Type B pancreatic cell (in vitro differentiated cells): ENCODE measurements around the gene BCL2L15. TPM values are rescaled to one million over a fixed set of nuclear protein-coding genes. Genes with fewer than 3 reads are reported as not detected.

Experiments used
- DNase-seq: peaks from one replicate; pipeline ENCODE4 v3.0.0; 2021; ENCODE audit warnings: mixed read lengths; ENCODE audit not compliant: unreplicated experiment; ENCODE audit errors: extremely low spot score
- H3K27ac Mint-ChIP-seq: 2 replicates; pipeline ENCODE4 v1.8.0; 2021; ENCODE audit warnings: mild to moderate bottlenecking, mixed read lengths
- H3K27me3 Mint-ChIP-seq: 2 replicates; pipeline ENCODE4 v1.8.0; 2021; ENCODE audit warnings: mixed read lengths
- H3K36me3 Mint-ChIP-seq: 2 replicates; pipeline ENCODE4 v1.8.0; 2021; ENCODE audit warnings: mixed read lengths
- H3K4me1 Mint-ChIP-seq: one replicate; pipeline ENCODE4 v1.8.0; 2021; ENCODE audit warnings: mixed read lengths; ENCODE audit not compliant: unreplicated experiment
- H3K4me3 Mint-ChIP-seq: 2 replicates; pipeline ENCODE4 v1.8.0; 2021; ENCODE audit warnings: mild to moderate bottlenecking, mixed read lengths
- H3K9me3 Mint-ChIP-seq: 2 replicates; pipeline ENCODE4 v1.8.0; 2021; ENCODE audit warnings: mixed read lengths
- CTCF ChIP-seq: fragments of 200-600 bp; sonication (generic); conservative IDR thresholded peaks from 2 replicates; pipeline ENCODE4 v1.5.0; 2021; ENCODE audit warnings: antibody characterized with exemption, mild to moderate bottlenecking
- total RNA-seq: library from RNA; stranded (reverse); gene quantifications from 2 replicates; pipeline ENCODE4 v1.2.1, GENCODE V29; 2021; ENCODE audit warnings: low replicate concordance

The BCL2L15 gene
- total RNA-seq, 1 donor from 2014 or later, result 1.2 TPM

GRCh38 chr1:113875714-113876113 lies 11.7 kb downstream of the BCL2L15 start:
- Mint-ChIP-seq H3K4me1 (no peaks in the 10 kb centered on the region), H3K4me3 (no peak overlapping the region), H3K27ac (no peak overlapping the region), H3K9me3 (no peaks in the 10 kb centered on the region), H3K36me3 (no peaks in the 10 kb centered on the region), H3K27me3 (no peaks in the 10 kb centered on the region)
- TF ChIP-seq CTCF, result no peak
- DNase-seq, result no peak

GRCh38 chr1:113874012-113874879 lies 13.1 kb downstream of the BCL2L15 start:
- H3K4me1 Mint-ChIP-seq, result no peaks in the 10 kb centered on the region
- no peaks in the 10 kb centered on the region for H3K36me3 Mint-ChIP-seq
- no peak overlapping the region for H3K27ac Mint-ChIP-seq
- H3K4me3 Mint-ChIP-seq, result no peak overlapping the region
- TF ChIP-seq CTCF, result peak; percentile 20
- H3K27me3 Mint-ChIP-seq, result no peaks in the 10 kb centered on the region
- no peak for DNase-seq
- H3K9me3 Mint-ChIP-seq, result no peaks in the 10 kb centered on the region

- no peak for DNase-seq
- H3K27me3 Mint-ChIP-seq, result no peaks in the 10 kb centered on the region
- no peak overlapping the region for H3K4me3 Mint-ChIP-seq
- no peaks in the 10 kb centered on the region for H3K36me3 Mint-ChIP-seq
- H3K4me1 Mint-ChIP-seq, result no peaks in the 10 kb centered on the region
- TF ChIP-seq CTCF, result no peak
- no peaks in the 10 kb centered on the region for H3K9me3 Mint-ChIP-seq
- no peak overlapping the region for H3K27ac Mint-ChIP-seq
These were observed 15.0 kb downstream of the BCL2L15 start for GRCh38 chr1:113872219-113872935.

GRCh38 chr1:113871597-113872113 lies 15.7 kb downstream of the BCL2L15 start, which contains the start of gene PTPN22:
Gene PTPN22 (minus strand): TSS chr1:113871712.
- Mint-ChIP-seq H3K27ac (no peak within 1 kb of the TSS), H3K27me3 (no peaks in the 10 kb centered on the region), H3K36me3 (no peaks in the 10 kb centered on the region), H3K4me3 (no peak within 1 kb of the TSS), H3K9me3 (no peaks in the 10 kb centered on the region), H3K4me1 (no peaks in the 10 kb centered on the region)
- TF ChIP-seq CTCF, result no peak
- no peak for DNase-seq

GRCh38 chr1:113870778-113871177 lies 16.6 kb downstream of the BCL2L15 start:
- Mint-ChIP-seq H3K4me3 (no peak overlapping the region), H3K36me3 (no peaks in the 10 kb centered on the region), H3K9me3 (no peaks in the 10 kb centered on the region), H3K4me1 (no peaks in the 10 kb centered on the region), H3K27ac (no peak overlapping the region), H3K27me3 (no peaks in the 10 kb centered on the region)
- TF ChIP-seq CTCF, result no peak
- DNase-seq, result no peak
